HFFc6 (cell line): ENCODE results near the gene GPRC5D. TPM values are rescaled to one million over a fixed set of nuclear protein-coding genes. Genes with fewer than 3 reads are reported as not detected.

Experiments
- DNase-seq: peaks from one replicate; pipeline ENCODE4 v3.0.0-alpha.2; 2018
- H3K27ac Mint-ChIP-seq: 2 replicates; pipeline ENCODE4 v1.8.0; 2020; ENCODE audit warnings: mild to moderate bottlenecking, mixed read lengths
- H3K27me3 Mint-ChIP-seq: 2 replicates; pipeline ENCODE4 v1.8.0; 2021; ENCODE audit warnings: mild to moderate bottlenecking, moderate library complexity, mixed read lengths; ENCODE audit not compliant: insufficient read depth
- H3K36me3 Mint-ChIP-seq: 2 replicates; pipeline ENCODE4 v1.8.0; 2021; ENCODE audit warnings: low read depth, mixed read lengths
- H3K4me1 Mint-ChIP-seq: 2 replicates; pipeline ENCODE4 v1.8.0; 2020; ENCODE audit warnings: low read depth, mixed read lengths
- H3K4me3 Mint-ChIP-seq: 2 replicates; pipeline ENCODE4 v1.8.0; 2020; ENCODE audit warnings: mild to moderate bottlenecking, moderate library complexity, mixed read lengths
- H3K9me3 Mint-ChIP-seq: 2 replicates; pipeline ENCODE4 v1.8.0; 2020; ENCODE audit warnings: mild to moderate bottlenecking, mixed read lengths
- CTCF ChIP-seq: fragments of 200-600 bp; sonication (generic); IDR thresholded peaks from 2 replicates; pipeline ENCODE4 v1.5.0; 2021; ENCODE audit warnings: antibody characterized with exemption, mild to moderate bottlenecking
- total RNA-seq, 6 experiments: library from RNA; stranded (reverse); fragmentation: NEBNext Ultra II Directional; extraction: Animal tissue kit (Norgen Biotek cat#: 25700); gene quantifications; 2 replicates in 1 of 6; 3 replicates in 5 of 6; pipeline ENCODE4 v1.2.3, GENCODE V29; 2021

The GPRC5D gene
- total RNA-seq, 6 experiments from 2014 or later, result not detected

GRCh38 chr12:12938541-12938940 is 13.4 kb downstream of the GPRC5D start:
- TF ChIP-seq CTCF, result no peak
- no peak overlapping the region for H3K4me3 Mint-ChIP-seq
- H3K9me3 Mint-ChIP-seq, result no peaks in the 10 kb centered on the region
- H3K27me3 Mint-ChIP-seq, result peaks cover 14% of the 10 kb centered on the region
- H3K27ac Mint-ChIP-seq, result no peak overlapping the region
- no peak for DNase-seq
- peaks cover 9% of the 10 kb centered on the region; the same call in 1 of the 2 replicates for H3K4me1 Mint-ChIP-seq
- no peaks in the 10 kb centered on the region; the same call in 1 of the 2 replicates for H3K36me3 Mint-ChIP-seq

- no peak overlapping the region for H3K4me3 Mint-ChIP-seq
- H3K4me1 Mint-ChIP-seq, result peaks cover 9% of the 10 kb centered on the region; the same call in 1 of the 2 replicates
- no peak for TF ChIP-seq CTCF
- H3K27me3 Mint-ChIP-seq, result peaks cover 12% of the 10 kb centered on the region
- no peaks in the 10 kb centered on the region; the same call in 1 of the 2 replicates for H3K36me3 Mint-ChIP-seq
- H3K27ac Mint-ChIP-seq, result no peak overlapping the region
- no peak for DNase-seq
- H3K9me3 Mint-ChIP-seq, result no peaks in the 10 kb centered on the region
Observed at GRCh38 chr12:12936983-12937491, 14.9 kb downstream of the GPRC5D start.

DNA sequence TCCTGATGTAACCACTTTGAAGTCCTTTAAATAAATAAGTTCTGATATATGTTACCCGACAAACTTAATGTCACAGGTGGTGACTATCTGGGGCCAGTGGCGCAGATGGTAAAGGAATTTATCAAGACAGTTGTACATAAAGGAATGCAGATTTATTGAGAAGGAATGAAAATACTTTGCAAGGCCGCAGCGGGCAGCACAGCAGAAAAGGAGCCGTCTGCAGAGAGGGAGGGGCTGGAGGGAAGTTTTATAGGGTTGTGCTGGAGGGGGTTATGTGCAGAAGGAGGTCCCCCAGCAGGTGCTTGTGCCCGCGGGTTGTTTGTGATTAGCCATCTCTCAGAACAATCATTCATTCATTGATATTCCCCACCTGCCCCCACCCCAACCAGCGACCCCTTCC is 17.4 kb downstream of the GPRC5D start:
- Mint-ChIP-seq H3K36me3 (peaks cover 12% of the 10 kb centered on the region), H3K27ac (no peak overlapping the region), H3K9me3 (no peaks in the 10 kb centered on the region), H3K4me1 (peaks cover 15% of the 10 kb centered on the region), H3K27me3 (peaks cover 10% of the 10 kb centered on the region), H3K4me3 (no peak overlapping the region)
- TF ChIP-seq CTCF, result no peak
- DNase-seq, result no peak

DNA sequence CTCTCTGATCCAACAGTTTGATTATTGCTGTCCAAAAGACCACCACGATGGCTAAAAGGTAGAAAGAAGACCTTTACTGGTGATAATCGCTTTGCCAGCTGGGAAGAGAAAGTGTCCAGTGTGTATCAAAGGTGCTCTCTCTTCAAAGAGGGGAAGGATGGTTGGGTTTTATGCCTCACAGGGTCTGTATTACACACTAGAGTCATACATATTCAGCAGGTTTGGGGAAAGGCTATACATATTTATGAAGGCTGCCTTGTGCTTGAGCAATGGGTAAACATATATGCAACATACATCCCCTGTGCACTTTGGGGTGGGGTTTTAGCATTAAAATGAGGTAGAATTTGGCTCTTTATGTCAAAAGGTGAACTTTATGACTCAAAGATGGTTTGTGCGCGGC is 18.2 kb downstream of the GPRC5D start:
- peaks cover 14% of the 10 kb centered on the region for H3K36me3 Mint-ChIP-seq
- DNase-seq, result no peak
- H3K4me3 Mint-ChIP-seq, result no peak overlapping the region
- H3K4me1 Mint-ChIP-seq, result peaks cover 15% of the 10 kb centered on the region
- peaks cover 10% of the 10 kb centered on the region for H3K27me3 Mint-ChIP-seq
- no peak for TF ChIP-seq CTCF
- H3K27ac Mint-ChIP-seq, result no peak overlapping the region
- H3K9me3 Mint-ChIP-seq, result no peaks in the 10 kb centered on the region

DNA sequence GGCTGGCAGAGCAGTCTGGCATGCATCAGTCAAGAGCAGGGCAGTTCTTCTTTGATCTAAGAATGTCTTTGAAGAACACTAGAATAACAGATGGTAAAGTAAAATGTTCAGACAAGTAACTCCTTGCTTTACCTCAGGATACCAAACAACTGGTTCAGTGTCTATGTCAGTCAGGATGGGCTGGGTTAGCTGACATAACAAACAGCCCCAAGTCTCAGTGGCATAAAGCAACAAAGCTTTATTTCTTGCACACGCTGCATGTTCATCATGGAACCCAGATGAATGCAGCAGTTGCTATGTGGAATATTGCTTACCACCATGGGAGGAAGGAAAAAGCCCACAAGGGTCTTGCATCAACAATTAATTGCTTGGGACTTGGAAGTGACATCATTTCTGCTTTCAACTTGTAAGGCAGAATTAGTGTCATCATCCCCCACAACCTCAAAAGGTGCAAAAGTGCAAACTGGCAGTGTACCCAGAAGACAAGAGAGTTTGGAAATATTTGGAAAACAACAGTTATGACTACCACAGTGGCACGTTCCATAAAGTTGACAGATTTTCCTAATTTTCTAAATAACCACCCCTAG is 21.2 kb downstream of the GPRC5D start:
- H3K27ac Mint-ChIP-seq, result no peak overlapping the region
- H3K36me3 Mint-ChIP-seq, result peaks cover 34% of the 10 kb centered on the region

More for the DNA sequence above, 21.2 kb downstream of the GPRC5D start:
- TF ChIP-seq CTCF, result no peak
- DNase-seq, result no peak
- Mint-ChIP-seq H3K27me3 (peaks cover 8% of the 10 kb centered on the region), H3K4me3 (no peak overlapping the region; the same call in 1 of the 2 replicates), H3K9me3 (no peaks in the 10 kb centered on the region), H3K4me1 (peaks cover 30% of the 10 kb centered on the region)
